Myocyte (in vitro differentiated cells): Measurements from ENCODE around the gene APC2. TPM values are rescaled to one million over a fixed set of nuclear protein-coding genes. Genes with fewer than 3 reads are reported as not detected.

Experiments
- DNase-seq: peaks from one replicate; pipeline ENCODE4 v3.0.0-alpha.2; 2012; ENCODE audit warnings: low read depth
- total RNA-seq: library from RNA; depleted of rRNA; stranded (reverse); fragments of >200 nt; gene quantifications from 2 replicates; pipeline ENCODE4 v1.2.3, GENCODE V29; 2014

APC2 gene
- total RNA-seq, 1 donor from 2014 or later = 0.53 TPM

DNA sequence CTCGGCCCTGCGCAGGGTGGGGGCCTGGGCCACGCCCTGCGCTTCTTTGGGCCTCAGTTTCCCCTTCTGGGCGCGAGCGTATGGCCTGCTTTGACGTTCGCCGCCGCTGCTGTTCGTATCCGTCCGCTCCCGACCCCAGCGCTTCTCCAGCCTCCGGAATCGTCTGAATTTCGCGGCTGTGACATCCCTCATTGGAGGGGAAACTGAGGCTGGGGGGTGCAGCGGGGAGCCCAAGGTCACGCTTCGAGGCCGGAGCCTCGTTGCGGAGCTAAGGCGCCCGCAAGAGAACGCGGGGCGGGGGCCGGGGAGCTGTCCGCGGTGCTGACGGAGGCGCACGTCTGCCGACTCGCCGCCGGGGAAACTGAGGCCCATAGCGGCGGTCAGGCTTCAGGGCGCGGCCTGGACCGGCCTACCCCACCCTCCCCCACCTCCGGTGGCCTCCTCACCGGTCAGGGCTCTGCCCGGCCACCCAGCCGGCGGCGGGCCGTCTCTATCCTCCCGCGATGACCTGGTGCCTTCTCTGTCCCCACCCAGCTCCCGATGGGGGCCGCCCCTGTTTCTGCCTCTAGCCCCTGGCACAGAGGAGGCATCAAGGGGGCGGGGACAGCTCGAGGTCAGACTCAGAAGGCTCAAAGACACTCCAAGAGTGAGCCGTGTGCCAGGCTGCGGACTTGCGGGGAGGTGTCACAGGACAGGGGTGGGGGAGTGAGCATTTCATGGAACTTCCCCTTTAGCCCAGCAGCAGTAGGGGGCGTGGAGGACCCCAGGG is 3.0 kb upstream of the APC2 start:
- no peak for DNase-seq

DNA sequence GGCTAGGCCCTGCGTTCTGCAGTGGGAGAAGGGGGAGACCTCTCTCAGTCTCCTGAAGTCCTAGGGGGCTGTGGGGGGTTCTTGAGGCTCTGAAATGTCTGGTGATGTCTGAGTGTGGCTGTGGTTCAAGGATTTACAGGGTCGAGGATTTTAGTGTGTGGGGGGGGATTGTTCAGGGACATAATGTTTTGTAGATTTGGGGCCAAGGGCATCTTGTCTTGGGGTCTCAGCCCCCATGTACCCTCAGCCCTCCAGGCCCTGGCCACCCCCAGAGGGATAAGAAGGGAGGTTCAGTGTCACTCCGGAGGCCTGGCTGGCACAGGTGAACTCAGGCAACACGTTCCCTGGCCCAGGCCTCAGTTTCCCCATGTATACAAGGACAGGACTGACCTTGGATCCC is 2.4 kb upstream of the APC2 start:
- DNase-seq = no peak

DNA sequence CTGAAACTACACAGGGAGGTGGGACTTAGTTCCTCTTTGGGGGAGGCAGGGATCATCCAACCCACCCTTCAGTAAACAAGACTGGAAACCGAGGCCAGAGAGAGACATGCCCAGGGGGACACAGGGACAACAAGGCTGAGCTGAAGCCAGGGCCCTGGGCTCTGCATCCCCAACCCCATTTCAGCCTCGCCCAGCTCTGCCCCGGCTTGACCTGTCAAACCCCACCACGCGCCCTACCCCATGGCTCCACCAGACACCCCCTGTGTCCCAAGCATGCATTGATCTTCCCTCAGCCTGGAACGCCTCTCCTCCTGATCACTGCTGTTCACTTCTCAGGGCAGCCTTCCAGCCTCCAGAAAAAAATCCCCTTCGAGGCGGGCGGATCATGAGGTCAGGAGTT is 2.0 kb upstream of the APC2 start:
- DNase-seq = no peak

DNA sequence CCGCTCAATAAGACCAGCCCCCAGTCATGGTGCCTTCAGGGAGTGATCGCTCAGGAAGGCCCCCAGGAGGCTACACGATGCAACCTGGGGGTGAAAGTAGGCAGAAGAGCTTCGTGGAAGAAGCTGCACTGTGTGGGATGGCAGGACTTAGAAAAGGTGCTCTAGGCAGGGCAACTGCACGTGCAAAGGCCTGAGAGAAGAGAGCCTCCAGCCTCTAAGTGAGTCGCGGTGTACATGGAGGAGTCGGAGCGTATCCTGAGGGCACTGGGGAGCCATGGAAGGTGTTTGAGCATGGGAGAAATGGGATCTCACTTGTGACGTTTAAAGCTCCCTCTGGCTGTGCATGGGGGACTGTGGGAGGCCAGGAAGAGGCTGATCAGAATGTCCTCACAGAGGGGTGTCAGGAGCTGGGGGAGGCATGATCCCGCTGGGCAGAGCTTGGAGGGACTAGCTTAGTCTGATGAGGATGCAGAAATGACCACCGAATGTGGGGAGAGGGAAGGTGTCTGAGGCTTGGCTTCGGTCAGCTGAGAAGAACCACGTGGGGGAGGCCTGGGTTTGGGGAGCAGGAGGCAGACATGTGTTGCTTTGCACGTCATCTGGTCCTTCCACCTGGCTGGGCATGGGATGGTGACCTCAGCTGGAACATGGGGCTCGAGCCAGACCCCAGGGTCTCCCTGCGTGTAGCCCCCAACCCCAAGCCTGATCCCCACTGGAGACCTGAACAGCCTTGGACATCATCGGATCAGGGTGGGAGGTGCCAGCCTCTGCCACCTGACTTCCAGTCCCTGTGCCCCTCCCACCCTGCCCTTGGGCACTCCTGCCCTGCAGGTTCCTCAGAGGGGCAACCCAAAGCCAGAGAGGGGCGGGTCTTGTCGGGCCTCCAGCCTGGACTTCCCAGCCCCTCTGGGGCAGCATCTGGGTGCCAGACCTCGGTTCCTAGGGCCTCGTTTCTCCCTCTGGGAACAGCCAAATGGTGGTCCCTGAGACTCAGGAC is 1.1 kb downstream of the APC2 start:
- DNase-seq = no peak

DNA sequence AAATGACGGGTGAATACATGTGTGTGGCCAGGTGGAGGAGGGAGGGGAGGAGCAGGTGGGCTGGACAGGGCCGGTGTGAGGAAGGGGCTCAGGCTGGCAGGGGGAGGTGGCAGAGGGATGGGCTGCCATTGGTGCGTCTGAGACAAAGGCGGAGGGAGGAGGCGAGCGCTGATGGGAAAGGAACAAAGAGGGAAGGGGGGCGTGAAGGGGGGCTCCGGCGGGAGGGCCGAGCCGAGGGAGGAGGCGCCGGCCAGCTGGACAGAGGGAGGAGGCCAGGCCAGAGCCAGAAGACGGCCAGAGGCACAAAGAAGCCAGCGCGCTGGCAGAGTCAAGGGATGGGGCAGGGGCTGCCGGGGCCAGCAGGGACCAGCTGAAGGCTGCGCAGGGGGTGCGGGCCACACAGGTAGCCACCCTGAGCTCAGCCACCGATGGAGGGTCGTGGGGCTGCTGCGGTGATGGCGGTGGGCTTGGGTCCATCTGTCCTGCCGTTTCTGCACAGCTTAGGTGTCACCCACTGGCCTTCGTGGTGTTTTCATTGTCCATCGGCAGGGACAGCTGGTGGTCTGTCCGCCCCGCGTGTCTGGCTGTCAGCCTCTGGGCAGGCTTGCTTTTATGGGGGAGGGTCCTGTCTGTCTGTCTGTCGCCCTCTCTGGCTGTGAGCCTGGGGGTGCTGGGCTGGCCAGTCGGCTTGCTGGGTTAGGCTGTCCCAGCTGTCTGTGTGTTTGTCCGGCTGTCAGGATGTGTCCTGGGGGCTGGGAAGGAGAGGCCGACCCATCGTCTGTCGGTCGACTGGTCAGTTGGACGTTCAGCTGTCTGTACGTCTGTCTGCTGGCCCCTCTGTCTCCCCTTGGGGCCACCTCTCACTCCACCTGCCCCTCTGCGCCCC is 2.2 kb downstream of the APC2 start:
- DNase-seq = peak; percentile 60

DNA sequence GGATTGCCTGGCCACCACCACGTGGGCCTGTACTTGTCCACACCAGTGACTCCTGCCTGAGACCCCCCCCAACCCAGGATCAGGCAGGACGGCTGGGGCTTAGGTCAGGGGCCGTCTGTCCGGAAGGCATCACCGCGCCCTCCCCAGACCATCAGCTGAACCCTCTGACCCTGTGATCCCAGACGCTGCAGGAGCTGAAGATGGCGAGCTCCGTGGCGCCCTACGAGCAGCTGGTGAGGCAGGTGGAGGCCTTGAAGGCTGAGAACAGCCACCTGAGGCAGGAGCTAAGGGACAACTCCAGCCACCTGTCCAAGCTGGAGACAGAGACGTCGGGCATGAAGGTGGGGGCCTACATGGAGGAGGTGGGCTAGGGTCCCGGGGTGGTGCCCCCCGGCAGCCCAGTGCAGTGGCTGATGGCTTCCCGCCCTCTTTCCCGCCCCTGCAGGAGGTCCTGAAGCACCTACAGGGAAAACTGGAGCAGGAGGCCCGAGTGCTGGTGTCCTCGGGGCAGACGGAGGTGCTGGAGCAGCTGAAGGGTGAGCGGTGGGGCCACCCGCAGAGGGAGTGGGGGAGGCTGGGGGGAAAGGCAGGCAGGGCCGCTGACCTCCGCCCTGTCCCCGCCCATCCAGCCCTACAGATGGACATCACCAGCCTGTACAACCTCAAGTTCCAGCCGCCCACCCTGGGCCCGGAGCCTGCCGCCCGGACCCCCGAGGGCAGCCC is 3.0 kb downstream of the APC2 start:
- no peak for DNase-seq

DNA sequence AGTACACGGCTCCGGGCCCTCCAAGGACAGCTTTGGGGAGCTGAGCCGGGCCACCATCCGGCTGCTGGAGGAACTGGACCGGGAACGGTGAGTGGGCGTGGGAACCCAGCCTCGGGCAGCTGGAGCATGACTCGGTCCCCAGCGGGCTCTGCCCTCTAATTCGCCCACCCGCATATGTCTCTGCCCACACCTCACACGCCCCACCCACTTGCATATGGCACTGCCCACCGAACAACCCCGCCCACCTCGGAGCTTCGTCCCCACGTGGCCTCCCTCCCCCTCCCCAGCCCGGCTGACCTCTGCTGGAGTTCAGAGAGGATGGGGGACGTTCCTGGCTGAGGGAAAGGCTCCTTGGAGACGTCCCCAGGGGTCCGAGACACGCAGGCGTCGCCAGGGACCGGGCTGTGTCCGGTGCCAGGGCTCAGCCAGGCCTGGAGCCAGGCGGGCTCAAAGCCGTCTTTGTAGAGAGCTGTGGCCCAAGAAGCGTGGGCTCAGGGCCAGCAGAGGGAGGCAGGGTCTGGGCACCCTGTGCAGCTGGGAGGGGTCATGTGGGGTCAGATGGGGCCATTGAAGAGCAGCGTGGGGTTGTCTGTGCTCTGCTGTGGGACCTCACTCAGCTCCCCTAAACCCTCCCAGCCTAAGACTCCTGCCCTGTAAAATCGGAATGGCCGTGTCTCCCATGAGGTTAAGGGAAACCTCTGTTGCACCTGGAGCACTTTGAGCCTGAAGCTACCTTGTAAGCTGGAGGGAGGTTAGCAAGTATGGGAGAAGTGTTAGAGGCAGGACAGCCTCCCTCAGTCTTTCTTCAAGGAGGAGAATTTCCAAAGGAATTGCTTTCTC is 3.8 kb downstream of the APC2 start:
- DNase-seq = peak; percentile 73

DNA sequence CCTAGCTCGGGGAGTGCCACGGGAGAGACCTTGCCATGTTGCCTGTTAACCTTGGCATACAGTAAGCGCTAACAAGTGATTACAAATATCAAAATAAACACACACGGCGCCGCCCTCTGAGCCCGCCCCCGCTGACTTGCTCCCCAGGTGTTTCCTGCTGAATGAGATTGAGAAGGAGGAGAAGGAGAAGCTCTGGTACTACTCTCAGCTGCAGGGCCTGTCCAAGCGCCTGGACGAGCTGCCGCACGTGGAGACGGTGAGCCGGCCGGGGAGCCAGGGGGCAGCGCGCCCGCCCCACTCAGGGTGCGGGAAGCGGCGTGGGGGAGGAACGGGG is 5.0 kb downstream of the APC2 start:
- no peak for DNase-seq

DNA sequence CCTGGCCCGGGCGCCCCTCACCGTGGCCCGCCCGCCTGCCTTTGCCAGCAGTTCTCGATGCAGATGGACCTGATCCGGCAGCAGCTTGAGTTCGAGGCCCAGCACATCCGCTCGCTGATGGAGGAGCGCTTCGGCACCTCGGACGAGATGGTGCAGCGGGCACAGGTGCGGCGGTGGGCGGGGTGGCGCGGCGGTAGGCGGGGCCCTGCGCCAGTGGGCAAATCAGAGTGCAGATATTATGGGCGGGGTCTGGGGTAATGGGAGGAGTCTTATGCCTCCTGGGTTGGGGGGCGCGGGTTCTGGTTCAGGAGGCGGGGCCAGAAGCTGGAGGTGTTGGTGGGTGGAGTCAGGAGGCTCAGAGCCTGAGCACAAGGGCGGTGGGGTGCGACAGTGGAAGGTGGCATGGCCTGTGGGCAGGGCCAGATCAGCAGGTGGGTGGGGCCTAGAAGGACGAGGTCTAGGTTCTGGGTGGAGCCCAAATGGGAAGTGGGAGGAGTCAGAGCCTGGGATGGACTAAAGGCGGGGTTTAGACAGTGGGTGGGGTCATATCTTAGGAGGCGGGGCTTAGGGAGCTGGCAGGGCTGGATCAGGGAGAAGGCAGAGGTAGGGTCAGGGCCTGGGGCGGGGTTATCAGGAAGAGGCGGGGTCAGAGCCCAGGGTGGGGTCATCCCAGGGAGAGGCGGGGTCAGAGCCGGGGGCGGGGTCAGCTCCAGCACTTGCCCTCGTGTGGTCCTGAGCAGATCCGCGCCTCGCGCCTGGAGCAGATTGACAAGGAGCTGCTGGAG is 5.6 kb downstream of the APC2 start:
- DNase-seq = no peak

DNA sequence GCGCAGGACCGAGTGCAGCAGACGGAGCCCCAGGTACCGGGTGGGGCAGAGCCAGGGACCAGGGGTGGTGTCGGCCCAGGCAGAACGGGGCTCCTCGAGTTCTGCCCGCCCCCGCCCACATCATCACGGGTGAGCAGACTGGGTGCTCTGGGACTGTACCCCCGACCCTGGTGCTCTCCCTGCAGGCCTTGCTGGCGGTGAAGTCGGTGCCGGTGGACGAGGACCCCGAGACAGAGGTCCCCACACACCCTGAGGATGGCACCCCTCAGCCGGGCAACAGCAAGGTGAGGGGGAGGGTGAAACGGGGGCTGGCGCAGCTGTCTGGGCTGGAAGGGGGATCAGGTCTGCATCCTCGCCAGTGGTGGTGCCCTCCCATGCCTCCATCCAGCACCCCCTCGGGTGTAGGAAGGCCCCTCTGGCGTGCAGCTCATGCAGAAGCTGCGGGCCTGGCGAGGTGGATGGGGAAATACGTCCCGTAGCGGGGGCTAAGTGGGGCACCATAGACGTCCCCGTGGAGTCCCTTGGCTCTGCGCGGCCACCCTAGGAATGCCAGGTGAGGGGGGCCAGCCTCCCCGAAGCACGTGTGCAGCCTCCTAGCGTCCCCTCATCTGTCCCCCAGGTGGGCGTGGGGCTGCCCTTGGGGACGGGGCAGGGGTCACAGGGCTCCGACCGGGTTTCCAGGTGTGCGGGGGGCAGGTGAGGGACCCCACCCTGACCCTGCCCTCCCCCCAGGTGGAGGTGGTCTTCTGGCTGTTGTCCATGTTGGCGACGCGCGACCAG is 6.4 kb downstream of the APC2 start:
- no peak for DNase-seq

DNA sequence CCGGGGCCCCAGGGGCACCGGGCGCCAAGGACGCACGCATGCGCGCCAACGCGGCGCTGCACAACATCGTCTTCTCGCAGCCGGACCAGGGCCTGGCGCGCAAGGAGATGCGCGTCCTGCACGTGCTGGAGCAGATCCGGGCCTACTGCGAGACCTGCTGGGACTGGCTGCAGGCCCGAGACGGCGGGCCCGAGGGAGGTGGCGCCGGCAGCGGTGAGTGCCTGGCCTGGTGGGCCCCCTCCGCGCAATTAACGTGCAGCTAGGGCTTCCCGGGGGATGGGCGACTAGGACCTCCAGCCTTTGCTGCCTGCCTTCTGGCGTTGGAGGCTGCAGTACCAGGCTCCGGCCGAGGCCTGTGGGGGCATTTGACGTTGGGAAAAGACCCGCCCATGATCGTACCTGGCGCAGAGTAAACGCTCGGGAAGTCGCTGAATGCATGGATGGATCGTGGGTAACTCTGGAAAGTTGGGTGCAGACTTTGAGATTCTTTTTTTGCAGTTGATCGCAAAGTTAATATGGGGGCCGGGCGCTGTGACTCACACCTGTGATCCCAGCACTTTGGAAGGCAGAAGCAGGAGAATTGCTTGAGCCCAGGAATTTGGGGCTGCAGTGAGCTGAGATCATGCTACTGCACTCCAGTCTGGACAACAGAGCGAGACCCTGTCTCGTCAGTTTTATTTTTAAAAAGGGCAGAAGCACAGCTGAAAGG is 7.3 kb downstream of the APC2 start:
- no peak for DNase-seq

DNA sequence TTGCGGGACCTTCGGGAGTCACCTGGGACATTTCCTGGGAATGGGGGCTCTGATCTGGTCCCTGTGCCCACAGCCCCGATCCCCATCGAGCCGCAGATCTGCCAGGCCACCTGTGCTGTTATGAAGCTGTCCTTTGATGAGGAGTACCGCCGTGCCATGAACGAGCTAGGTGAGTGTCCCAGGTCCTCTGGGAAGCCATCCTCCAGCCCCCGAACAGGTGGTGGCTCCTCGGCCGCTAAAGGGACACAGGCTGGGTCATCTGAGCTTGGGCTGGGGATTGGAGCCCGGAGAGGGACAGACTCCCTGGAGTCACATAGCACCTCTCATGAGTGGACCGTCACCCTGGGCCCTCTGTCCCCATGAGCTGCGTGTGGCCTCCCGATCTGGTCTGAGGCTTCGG is 8.0 kb downstream of the APC2 start:
- DNase-seq = no peak

DNA sequence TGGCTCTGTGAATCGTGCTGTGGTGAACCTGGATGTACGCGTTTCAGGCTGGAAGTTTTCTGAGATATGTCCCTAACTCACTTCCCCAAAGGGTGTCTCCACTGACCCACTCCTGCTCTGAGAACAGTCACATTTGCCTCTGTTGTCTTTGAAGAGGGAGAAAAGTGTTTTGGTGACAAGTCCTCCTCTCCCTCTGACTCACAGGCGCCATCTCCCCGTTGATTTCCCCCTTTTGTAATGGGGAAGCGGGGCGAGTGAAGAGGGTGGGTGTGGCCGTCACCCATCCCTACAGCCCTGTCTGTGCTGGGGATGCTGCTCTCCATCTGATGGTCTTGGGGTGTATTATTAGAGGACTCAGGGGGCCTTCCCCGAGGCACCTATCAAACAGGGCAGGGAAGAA is 9.6 kb downstream of the APC2 start:
- no peak for DNase-seq

DNA sequence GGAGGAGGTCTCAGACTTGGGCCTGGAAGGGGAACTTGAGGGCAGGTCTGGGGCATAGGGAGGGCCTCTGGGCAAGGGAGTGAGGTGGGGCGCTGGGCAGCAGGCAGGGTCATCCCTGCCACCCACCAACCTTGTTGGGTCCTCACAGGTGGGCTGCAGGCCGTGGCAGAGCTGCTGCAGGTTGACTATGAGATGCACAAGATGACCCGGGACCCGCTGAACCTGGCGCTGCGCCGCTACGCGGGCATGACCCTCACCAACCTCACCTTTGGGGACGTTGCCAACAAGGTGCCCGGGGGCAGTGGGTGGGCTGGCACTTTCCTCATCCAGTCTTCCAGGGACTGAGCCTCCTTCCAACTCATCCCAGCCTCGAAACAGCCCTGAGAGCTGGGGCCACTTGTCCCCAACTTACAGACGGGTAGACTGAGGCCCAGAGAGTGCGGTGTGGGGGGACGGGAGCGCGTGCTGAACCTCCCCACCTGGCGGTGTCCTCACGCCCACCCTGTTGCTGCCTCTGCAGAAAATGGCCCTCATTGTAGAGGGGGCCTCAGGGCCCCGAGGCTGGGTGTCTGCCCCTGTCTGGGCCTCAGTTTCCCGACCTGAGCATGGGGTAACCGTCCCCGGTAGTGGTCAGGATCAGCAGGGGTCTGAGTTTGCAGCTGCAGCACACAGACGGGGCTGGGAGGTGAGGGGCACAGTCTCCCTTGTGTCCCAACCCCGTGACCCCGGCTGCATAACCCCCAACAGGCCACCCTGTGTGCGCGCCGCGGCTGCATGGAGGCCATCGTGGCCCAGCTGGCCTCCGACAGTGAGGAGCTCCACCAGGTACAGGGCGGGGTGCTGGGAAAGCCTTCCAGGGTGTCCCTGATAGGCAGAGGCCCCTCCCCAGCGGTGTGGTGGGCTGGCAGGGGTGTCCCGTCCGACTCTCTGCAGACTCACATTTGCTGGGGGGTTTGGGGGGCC is 10.4 kb downstream of the APC2 start:
- DNase-seq = no peak

DNA sequence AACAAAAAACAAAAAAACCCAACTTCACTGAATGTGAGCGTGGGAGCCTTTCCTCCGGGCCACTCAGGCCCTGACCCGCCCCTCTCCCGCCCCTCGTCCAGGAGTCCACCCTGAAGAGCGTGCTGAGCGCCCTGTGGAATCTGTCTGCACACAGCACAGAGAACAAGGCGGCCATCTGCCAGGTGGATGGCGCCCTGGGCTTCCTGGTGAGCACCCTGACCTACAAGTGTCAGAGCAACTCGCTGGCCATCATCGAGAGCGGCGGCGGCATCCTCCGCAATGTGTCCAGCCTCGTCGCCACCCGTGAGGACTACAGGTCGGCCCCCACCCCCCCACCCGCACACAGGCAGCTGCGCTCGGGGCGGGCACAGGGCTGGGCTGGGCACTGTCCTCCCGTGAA is 11.9 kb downstream of the APC2 start:
- no peak for DNase-seq
